ENCODE data around the gene LAMA3.

LAMA3 gene

GRCh38 chr18:23981369-23981980, 292.2 kb downstream of the LAMA3 start:
- no peaks in the 10 kb centered on the region for H3K36me3 ChIP-seq (ENCODE audit: control insufficient read depth in 2 of 2, insufficient read depth in 1 of 2, low read length in 2 of 2)
- no peak overlapping the region for H3K27ac ChIP-seq (ENCODE audit: extremely low read depth, low read depth, low read length)
- TF ChIP-seq KLF1 (tag by site-specific recombination; IDR thresholded peaks at IDR 0.05): no peak
- no peak for TF ChIP-seq ZNF747 (tag by site-specific recombination; IDR thresholded peaks at IDR 0.05)
- no peak for TF ChIP-seq ZBTB1 (tag by site-specific recombination; IDR thresholded peaks at IDR 0.05)
- no peak for TF ChIP-seq ZNF132 (tag by site-specific recombination; IDR thresholded peaks at IDR 0.05; ENCODE audit: borderline replicate concordance)
- no peak for TF ChIP-seq ZFP41 (tag by site-specific recombination; IDR thresholded peaks at IDR 0.05; ENCODE audit: borderline replicate concordance)
- TF ChIP-seq ZNF416 (tag by site-specific recombination; IDR thresholded peaks at IDR 0.05): no peak
- TF ChIP-seq, protein P1, sequence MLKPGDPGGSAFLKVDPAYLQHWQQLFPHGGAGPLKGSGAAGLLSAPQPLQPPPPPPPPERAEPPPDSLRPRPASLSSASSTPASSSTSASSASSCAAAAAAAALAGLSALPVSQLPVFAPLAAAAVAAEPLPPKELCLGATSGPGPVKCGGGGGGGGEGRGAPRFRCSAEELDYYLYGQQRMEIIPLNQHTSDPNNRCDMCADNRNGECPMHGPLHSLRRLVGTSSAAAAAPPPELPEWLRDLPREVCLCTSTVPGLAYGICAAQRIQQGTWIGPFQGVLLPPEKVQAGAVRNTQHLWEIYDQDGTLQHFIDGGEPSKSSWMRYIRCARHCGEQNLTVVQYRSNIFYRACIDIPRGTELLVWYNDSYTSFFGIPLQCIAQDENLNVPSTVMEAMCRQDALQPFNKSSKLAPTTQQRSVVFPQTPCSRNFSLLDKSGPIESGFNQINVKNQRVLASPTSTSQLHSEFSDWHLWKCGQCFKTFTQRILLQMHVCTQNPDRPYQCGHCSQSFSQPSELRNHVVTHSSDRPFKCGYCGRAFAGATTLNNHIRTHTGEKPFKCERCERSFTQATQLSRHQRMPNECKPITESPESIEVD (tag by site-specific recombination; IDR thresholded peaks at IDR 0.05): no peak
- TF ChIP-seq ZNF549 (tag by site-specific recombination; IDR thresholded peaks at IDR 0.05): no peak
- no peak for TF ChIP-seq ZNF501 (tag by site-specific recombination; IDR thresholded peaks at IDR 0.05)
- TF ChIP-seq ZNF645 (tag by site-specific recombination; IDR thresholded peaks at IDR 0.05): no peak
- no peak for TF ChIP-seq BCL11A (tag by site-specific recombination; IDR thresholded peaks at IDR 0.05; ENCODE audit: low read depth)
- ChIA-PET CTCF (interaction anchor here (0.6 to 0.7 kb wide), 3 partner anchors 62 to 138 kb away, joined by 3 to 4 read pairs (median 4); no protein-coding TSS in a partner anchor), POLR2A (no interaction called here)
- no peaks in the 10 kb centered on the region for H3K4me1 ChIP-seq (ENCODE audit: control insufficient read depth, insufficient read depth, low read length)
- H3K4me3 ChIP-seq (ENCODE audit: low read depth, low read length): no peak overlapping the region
- no peaks in the 10 kb centered on the region for H3K9me3 ChIP-seq (ENCODE audit: control insufficient read depth, insufficient read depth, low read depth, low read length)

GRCh38 chr18:23982155-23983079, 293.2 kb downstream of the LAMA3 start:
- H3K4me1 ChIP-seq (ENCODE audit: control insufficient read depth, insufficient read depth, low read length): no peaks in the 10 kb centered on the region
- ChIA-PET CTCF (interaction anchor here (0.6 kb wide), 1 partner anchor 65 kb away, joined by 7 read pairs; no protein-coding TSS in a partner anchor), POLR2A (no interaction called here)
- H3K9me3 ChIP-seq (ENCODE audit: control insufficient read depth, insufficient read depth, low read depth, low read length): no peaks in the 10 kb centered on the region
- no peaks in the 10 kb centered on the region for H3K36me3 ChIP-seq (ENCODE audit: control insufficient read depth in 2 of 2, insufficient read depth in 1 of 2, low read length in 2 of 2)
- no peak overlapping the region for H3K4me3 ChIP-seq (ENCODE audit: low read depth, low read length)
- TF ChIP-seq PRDM1 (tag by site-specific recombination; IDR thresholded peaks at IDR 0.05): peak; percentile 44; the same call in 1 of the 2 replicates
- peak; percentile 54 for TF ChIP-seq TRIM28 (IDR thresholded peaks at IDR 0.05; ENCODE audit: borderline replicate concordance, low read length)
- no peak for TF ChIP-seq ZBTB8A (tag by site-specific recombination; IDR thresholded peaks at IDR 0.05)
- no peak overlapping the region for H3K27ac ChIP-seq (ENCODE audit: extremely low read depth, low read depth, low read length)

GRCh38 chr18:23983112-23983511, 293.9 kb downstream of the LAMA3 start:
- ChIA-PET POLR2A (no interaction called here), CTCF (no interaction called here)
- Histone ChIP-seq H3K4me3 (ENCODE audit: low read depth, low read length) (no peak overlapping the region), H3K4me1 (ENCODE audit: control insufficient read depth, insufficient read depth, low read length) (no peaks in the 10 kb centered on the region), H3K27ac (ENCODE audit: extremely low read depth, low read depth, low read length) (no peak overlapping the region), H3K9me3 (ENCODE audit: control insufficient read depth, insufficient read depth, low read depth, low read length) (no peaks in the 10 kb centered on the region), H3K36me3 (ENCODE audit: control insufficient read depth in 2 of 2, insufficient read depth in 1 of 2, low read length in 2 of 2) (no peaks in the 10 kb centered on the region)
- TF ChIP-seq, protein P2, sequence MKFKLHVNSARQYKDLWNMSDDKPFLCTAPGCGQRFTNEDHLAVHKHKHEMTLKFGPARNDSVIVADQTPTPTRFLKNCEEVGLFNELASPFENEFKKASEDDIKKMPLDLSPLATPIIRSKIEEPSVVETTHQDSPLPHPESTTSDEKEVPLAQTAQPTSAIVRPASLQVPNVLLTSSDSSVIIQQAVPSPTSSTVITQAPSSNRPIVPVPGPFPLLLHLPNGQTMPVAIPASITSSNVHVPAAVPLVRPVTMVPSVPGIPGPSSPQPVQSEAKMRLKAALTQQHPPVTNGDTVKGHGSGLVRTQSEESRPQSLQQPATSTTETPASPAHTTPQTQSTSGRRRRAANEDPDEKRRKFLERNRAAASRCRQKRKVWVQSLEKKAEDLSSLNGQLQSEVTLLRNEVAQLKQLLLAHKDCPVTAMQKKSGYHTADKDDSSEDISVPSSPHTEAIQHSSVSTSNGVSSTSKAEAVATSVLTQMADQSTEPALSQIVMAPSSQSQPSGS (tag by site-specific recombination; IDR thresholded peaks at IDR 0.05; ENCODE audit: low read depth): no peak
- TF ChIP-seq ZBTB1 (tag by site-specific recombination; IDR thresholded peaks at IDR 0.05): no peak
- TF ChIP-seq, protein P3, sequence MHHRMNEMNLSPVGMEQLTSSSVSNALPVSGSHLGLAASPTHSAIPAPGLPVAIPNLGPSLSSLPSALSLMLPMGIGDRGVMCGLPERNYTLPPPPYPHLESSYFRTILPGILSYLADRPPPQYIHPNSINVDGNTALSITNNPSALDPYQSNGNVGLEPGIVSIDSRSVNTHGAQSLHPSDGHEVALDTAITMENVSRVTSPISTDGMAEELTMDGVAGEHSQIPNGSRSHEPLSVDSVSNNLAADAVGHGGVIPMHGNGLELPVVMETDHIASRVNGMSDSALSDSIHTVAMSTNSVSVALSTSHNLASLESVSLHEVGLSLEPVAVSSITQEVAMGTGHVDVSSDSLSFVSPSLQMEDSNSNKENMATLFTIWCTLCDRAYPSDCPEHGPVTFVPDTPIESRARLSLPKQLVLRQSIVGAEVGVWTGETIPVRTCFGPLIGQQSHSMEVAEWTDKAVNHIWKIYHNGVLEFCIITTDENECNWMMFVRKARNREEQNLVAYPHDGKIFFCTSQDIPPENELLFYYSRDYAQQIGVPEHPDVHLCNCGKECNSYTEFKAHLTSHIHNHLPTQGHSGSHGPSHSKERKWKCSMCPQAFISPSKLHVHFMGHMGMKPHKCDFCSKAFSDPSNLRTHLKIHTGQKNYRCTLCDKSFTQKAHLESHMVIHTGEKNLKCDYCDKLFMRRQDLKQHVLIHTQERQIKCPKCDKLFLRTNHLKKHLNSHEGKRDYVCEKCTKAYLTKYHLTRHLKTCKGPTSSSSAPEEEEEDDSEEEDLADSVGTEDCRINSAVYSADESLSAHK (tag by site-specific recombination; IDR thresholded peaks at IDR 0.05): no peak
- no peak for TF ChIP-seq ZNF701 (tag by site-specific recombination; IDR thresholded peaks at IDR 0.05)
- no peak for TF ChIP-seq ZNF146 (tag by site-specific recombination; IDR thresholded peaks at IDR 0.05)
- TF ChIP-seq HOXD13 (CRISPR knock-in tag; IDR thresholded peaks at IDR 0.05; ENCODE audit: borderline replicate concordance): no peak
